MM.1S (cell line): ENCODE data around the gene SEC61A1.

ENCODE experiments used
- EZH2 ChIP-seq: fragments of 300-600 bp; sonication (generic); optimal IDR thresholded peaks from 2 replicates; pipeline ENCODE3; 2017; ENCODE audit warnings: low read depth, mild to moderate bottlenecking, antibody characterized with exemption, low read length, mixed read lengths
- EZH2phosphoT487 ChIP-seq: fragments of 300-600 bp; sonication (generic); IDR thresholded peaks from 2 replicates; pipeline ENCODE4 v1.6.1; 2018; ENCODE audit warnings: antibody characterized with exemption, low read length
- TF ChIP-seq, protein P1 (sequence below): fragments of 300-600 bp; sonication (generic); IDR thresholded peaks from 2 replicates; pipeline ENCODE4 v1.5.1; 2016; ENCODE audit warnings: antibody characterized with exemption, low read length, mixed read lengths

- no peak for TF ChIP-seq EZH2phosphoT487
- TF ChIP-seq, protein P1, sequence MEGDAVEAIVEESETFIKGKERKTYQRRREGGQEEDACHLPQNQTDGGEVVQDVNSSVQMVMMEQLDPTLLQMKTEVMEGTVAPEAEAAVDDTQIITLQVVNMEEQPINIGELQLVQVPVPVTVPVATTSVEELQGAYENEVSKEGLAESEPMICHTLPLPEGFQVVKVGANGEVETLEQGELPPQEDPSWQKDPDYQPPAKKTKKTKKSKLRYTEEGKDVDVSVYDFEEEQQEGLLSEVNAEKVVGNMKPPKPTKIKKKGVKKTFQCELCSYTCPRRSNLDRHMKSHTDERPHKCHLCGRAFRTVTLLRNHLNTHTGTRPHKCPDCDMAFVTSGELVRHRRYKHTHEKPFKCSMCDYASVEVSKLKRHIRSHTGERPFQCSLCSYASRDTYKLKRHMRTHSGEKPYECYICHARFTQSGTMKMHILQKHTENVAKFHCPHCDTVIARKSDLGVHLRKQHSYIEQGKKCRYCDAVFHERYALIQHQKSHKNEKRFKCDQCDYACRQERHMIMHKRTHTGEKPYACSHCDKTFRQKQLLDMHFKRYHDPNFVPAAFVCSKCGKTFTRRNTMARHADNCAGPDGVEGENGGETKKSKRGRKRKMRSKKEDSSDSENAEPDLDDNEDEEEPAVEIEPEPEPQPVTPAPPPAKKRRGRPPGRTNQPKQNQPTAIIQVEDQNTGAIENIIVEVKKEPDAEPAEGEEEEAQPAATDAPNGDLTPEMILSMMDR = no peak
- no peak for TF ChIP-seq EZH2
Measured at GRCh38 chr3:128051459-128051836, 789 bp upstream of the SEC61A1 start.
